Measurements from ENCODE around the gene CYP2W1.
"Not testable (repeated sequence)": the region's sequence is repeated elsewhere in the genome, so short reads cannot be mapped to it uniquely, and the experiment has no call there.

The CYP2W1 gene

GRCh38 chr7:999941-1000935 is 17.3 kb downstream of the CYP2W1 start:
- DNase-seq = no peak

GRCh38 chr7:1001069-1001770 is 18.2 kb downstream of the CYP2W1 start:
- DNase-seq = not testable (repeated sequence)

GRCh38 chr7:1002026-1002425 is 19.0 kb downstream of the CYP2W1 start:
- not testable (repeated sequence) for DNase-seq

- DNase-seq = not testable (repeated sequence)
Observed at GRCh38 chr7:1002445-1002844, 19.5 kb downstream of the CYP2W1 start.

GRCh38 chr7:1004018-1004852 is 21.3 kb downstream of the CYP2W1 start:
- DNase-seq = no peak

- DNase-seq = no peak
Observed at GRCh38 chr7:1005303-1005702, 22.3 kb downstream of the CYP2W1 start.

GRCh38 chr7:1007901-1008300 is 24.9 kb downstream of the CYP2W1 start:
- DNase-seq = no peak

- no peak for DNase-seq
Observed at GRCh38 chr7:1008733-1009363, 25.9 kb downstream of the CYP2W1 start.

GRCh38 chr7:1009747-1010146 is 26.8 kb downstream of the CYP2W1 start:
- no peak for DNase-seq

GRCh38 chr7:1010226-1010625 is 27.2 kb downstream of the CYP2W1 start:
- DNase-seq = no peak

- DNase-seq = no peak
Observed at GRCh38 chr7:1011297-1012003, 28.5 kb downstream of the CYP2W1 start.

GRCh38 chr7:1012004-1012715 is 29.2 kb downstream of the CYP2W1 start:
- DNase-seq = no peak

GRCh38 chr7:1012716-1013095 is 29.7 kb downstream of the CYP2W1 start:
- no peak for DNase-seq

- DNase-seq = no peak
Observed at GRCh38 chr7:1013581-1013980, 30.6 kb downstream of the CYP2W1 start.

GRCh38 chr7:1014681-1015080 is 31.7 kb downstream of the CYP2W1 start:
- no peak for DNase-seq

GRCh38 chr7:1015196-1016121 is 32.5 kb downstream of the CYP2W1 start:
- DNase-seq = no peak

- DNase-seq = no peak
Observed at GRCh38 chr7:1016577-1017531, 33.9 kb downstream of the CYP2W1 start.

GRCh38 chr7:1017586-1018333 is 34.8 kb downstream of the CYP2W1 start:
- no peak for DNase-seq
